ENCODE data around the gene CAVIN1.

GRCh38 chr17:42409523-42410318 lies 13.3 kb downstream of the CAVIN1 start:
- no peak for TF ChIP-seq CTCF (IDR thresholded peaks at IDR 0.05; ENCODE audit: insufficient read depth, low read length)
- no peak for TF ChIP-seq GABPA (IDR thresholded peaks at IDR 0.05; ENCODE audit: low read depth)
- TF ChIP-seq POLR2AphosphoS5 (IDR thresholded peaks at IDR 0.05; ENCODE audit: low read depth), result no peak
- no peak for TF ChIP-seq SPI1 (IDR thresholded peaks at IDR 0.05; ENCODE audit: borderline replicate concordance, low read depth)
- TF ChIP-seq REST (IDR thresholded peaks at IDR 0.05; ENCODE audit: insufficient replicate concordance, low read depth), result no peak

Data from HL-60 (cell line).